ENCODE data around the gene B3GNT7.
A peak's percentile ranks its signal among the peaks of the same experiment; 100 is the strongest.
"Not testable (repeated sequence)": the region's sequence is repeated elsewhere in the genome, so short reads cannot be mapped to it uniquely, and the experiment has no call there.

The B3GNT7 gene

GRCh38 chr2:231405601-231406367, 10.3 kb downstream of the B3GNT7 start:
- DNase-seq: peak in 1 of 2 donors; percentile 40

DNA sequence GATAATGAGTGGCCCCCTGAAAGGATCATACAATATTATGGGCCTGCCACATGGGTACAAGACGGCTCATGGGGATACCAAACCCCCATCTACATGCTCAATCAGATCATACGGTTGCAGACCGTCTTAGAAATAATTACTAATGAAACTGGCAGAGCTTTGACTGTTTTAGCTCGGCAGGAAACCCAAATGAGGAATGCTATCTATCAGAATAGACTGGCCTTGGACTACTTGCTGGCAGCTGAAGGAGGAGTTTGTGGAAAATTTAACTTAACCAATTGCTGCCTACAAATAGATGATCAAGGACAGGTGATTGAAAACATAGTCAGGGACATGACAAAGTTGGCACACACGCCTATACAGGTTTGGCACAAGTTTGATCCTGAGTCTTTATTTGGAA, 12.2 kb downstream of the B3GNT7 start:
- DNase-seq: not testable (repeated sequence)

- DNase-seq: not testable (repeated sequence)
Observed at GRCh38 chr2:231408304-231408703, 12.8 kb downstream of the B3GNT7 start.

DNA sequence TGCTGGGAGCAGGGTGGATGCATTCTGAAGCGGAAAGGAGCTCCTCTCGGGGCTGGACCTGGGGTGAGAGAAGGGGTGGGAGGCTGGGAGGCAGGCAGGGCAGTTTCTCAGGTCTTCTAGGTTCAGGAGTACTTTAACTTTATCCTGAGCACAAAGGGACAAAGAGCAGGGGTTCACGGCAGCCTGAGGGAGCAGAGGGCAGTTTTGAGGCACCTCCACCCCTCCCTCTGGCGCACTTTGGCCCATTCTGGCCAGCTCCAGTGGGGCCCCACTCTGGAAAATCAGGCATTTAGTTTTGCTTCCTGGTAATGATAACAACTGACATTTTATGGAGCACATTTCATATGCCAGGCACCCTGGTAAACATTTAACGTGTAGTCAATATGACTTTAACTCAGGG, 14.3 kb downstream of the B3GNT7 start:
- DNase-seq: no peak

DNA sequence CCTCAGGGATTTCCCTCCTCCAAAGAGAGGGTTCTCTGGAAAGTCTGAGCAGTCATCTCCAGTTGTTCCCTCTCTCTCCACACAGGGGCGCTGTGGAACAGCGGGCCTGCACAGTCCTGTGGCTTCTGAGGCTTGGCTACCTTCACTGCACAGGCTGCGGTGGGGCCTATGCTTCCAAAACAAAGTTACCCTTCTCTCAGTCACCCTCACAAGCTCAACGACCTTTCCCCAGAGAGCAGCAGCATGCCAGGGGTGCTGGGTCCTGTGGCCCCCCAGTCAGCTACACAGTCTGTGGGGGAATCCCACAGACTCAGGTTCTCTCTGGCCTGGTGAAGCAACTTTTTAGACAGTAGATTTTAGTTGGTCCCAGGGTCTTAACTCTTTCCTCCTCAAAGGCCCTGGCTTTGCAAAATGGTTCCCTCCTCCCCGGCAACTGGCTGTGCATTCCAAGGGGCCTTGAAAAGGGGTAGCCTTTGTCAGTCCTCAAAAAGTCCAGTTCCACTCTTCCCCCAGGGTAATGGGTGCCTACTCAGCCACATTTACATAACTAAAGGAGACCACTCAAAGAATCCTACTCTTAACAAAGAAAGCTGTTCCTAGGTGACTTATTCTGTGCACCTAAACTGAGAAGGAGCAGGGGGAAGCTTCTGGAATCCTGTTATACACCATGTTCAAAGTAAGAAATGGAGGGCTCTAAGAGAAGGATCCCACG, 14.9 kb downstream of the B3GNT7 start:
- no peak for DNase-seq

GRCh38 chr2:231411237-231411636, 15.7 kb downstream of the B3GNT7 start:
- DNase-seq: no peak

DNA sequence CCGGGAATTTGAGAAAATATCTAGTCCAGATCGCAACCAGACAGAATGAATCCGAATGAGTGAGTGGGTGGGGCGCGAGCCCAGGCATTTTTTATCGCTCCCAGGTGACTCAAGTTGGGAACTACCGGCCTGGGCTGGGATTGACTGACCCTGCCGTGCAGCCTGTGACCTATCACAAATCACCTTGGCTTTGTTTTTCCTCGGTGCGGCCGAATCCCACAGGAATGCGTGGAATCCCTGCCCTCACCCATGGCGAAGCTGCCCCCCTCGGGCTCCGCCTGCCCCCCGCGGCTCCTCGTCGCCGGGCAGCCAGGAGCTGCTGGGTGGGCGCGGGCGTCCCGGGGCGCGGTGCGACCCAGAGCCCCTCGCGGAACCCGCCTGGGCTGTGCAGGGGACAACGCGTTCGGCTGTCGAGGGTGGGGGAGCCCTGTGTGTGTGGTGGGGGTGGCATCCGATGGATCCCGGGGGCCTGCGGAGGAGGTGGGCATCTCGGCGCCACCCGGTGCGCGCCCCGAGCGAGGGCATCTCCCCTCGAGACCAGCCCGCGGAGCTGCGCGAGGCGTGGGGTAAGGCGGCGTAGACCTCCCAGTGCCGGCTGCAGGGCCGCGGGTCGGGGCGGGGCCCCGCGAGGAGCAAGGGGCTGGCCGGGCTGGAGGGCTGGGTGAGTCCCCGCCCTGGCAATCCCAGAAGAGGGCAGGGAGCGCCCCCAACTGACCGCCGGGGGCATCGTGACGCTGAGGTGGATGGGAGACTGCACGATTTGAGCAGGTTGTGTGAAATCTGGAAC, 16.5 kb downstream of the B3GNT7 start:
- peak; percentile 74 for DNase-seq

GRCh38 chr2:231412618-231412963, 17.1 kb downstream of the B3GNT7 start:
- DNase-seq: no peak

GRCh38 chr2:231413456-231413855, 17.9 kb downstream of the B3GNT7 start:
- no peak for DNase-seq

GRCh38 chr2:231413921-231414476, 18.5 kb downstream of the B3GNT7 start:
- DNase-seq: no peak

- no peak for DNase-seq
Observed at GRCh38 chr2:231415029-231415428, 19.5 kb downstream of the B3GNT7 start.

DNA sequence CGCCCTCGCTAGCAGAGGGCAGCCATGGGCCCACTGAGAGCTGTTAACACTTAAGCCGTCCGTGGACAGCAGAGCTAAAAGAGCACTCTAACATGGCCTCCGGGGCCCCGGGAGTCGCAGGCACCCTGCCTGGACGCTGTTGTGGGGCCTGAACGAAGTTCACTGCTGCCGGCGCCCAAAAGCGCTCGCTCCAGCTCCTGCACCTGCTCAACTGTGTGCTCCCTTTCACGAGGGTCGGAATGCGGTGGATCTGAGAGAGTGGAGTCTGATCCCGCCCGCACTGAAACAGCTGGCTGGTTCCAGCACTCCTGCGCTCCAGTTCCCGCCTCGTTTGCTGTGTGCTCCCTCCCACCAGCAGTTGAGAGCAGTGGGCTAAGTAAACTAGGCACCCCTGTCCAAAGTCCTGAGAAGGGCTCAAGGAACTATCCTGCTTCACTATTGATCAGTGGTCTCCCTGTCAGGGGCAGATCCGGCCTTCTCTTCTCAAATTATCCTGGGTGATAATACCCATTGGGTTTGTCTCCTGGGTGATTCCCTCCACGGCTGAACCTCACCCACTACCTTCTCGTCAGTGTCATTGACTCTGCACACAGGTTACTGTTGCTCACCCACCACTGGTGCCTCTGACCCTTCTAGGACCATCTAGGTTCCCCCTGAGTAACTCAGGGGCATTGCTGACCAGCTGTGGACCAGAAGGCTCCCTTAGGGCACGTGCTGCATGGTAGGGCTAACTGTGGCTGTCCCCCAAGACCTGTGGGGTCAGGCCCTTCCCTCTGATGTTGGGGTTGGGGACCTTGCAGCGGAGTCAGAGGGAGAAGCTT, 23.5 kb downstream of the B3GNT7 start:
- no peak for DNase-seq

DNA sequence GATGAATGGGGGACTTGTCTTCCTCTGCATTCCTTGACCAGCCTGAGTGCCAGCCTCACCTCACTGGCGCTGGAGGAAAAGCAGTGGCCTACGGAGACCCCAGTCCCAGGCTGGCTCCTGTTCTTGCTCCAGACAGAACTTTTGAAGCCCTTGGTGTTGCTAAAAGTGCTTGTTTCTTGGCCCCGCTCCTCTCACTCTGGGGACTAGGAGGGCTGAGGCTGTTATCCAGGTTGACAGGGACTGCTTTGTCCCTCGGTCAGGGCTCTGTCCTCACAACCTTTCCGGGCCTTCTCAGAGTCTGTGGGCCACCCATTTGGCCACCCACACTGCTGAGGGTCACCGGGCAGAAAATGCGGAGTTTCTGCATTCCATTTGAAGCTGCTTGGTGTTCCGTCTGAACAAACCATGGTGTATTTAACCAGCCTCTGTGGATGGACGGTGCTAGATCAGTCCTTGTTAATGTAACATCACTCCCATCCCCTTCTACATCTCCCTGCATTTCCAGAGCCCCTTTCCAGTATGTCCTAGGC, 25.6 kb downstream of the B3GNT7 start:
- no peak for DNase-seq

DNA sequence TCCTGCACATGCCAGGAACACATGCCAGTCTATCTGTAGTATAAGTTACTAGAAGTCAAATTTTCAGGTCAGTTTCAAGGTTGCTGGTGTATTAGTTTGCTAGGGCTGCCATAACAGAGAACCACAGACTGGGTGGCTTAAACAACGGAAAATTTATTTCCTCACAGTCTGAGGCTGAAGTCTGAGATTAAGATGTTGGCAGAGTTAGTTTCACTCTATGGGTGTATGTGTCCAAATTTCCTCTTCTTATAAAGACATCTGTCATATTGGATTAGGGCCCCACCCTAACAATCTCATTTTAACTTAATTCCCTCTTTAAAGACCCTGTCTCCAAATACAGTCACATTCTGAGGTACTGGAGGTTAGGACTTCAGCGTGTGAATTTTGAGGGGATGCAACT, 26.5 kb downstream of the B3GNT7 start:
- no peak for DNase-seq

GRCh38 chr2:231423176-231423575, 27.7 kb downstream of the B3GNT7 start:
- no peak for DNase-seq

DNA sequence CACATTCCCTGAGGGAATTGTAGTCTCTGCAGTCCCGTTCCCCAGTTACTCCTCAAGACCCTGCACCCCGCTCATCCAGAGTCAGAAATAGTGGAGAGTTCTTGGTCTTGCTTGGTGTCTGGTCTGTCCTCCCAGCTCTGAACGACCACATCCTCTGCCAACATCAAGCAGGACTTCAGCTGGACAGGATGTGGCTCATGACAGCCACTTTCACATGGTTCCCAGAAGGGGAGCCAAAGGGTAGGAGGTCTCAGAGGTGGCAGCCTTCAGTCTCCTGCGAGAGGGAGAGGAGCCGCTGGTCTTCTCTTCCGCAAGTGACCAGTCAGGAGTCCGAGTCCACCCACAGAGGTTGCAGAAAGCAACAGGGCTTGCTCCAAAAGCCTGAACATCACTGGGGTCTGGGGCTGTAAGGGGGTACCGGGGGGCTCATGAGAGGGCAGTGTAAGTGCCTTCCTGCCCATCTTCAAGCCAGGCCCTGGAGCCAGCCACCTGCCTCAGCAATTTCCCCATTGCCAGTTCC, 29.8 kb downstream of the B3GNT7 start:
- DNase-seq: no peak

DNA sequence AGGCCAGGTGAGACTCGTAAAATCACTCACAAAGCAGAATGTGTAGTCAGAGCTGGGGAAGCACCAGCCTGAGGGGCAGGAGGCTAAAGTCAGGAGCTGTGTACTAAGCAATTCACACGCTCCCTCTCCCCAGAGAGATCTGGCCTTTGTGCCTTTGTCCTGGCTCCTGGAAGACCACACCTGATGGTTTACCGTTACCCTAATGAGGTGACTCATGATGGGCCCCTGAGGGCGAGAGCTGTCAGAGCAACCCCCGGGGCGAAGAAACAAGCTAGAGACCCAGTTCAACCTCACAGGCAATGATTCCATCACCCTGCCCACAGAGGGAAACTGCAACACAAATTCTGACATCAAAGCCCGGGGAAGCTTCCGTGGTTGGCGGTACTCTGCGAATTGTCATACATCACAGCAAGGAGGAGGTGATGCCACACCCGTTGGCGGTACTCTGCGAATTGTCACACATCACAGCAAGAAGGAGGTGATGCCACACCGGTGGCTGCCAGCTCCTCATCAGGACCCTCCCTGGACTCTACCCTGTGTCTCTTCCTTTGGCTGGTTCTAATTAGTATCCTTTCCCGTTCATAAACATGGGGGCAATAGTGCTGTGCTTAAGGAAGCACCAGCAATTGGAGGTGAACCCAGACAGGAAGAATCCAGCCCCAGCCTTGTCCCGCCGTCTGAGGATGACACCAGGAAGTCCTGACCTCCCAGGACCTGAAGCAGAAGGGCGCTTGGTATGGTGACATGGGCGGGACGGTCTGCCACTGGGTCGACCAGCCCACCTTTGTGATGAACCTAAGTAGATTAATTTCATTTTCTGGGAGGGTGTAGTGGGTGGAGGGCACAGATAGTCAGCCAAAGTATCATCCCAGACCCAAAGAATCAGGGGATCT, 30.5 kb downstream of the B3GNT7 start:
- DNase-seq: peak; percentile 70 to 84

DNA sequence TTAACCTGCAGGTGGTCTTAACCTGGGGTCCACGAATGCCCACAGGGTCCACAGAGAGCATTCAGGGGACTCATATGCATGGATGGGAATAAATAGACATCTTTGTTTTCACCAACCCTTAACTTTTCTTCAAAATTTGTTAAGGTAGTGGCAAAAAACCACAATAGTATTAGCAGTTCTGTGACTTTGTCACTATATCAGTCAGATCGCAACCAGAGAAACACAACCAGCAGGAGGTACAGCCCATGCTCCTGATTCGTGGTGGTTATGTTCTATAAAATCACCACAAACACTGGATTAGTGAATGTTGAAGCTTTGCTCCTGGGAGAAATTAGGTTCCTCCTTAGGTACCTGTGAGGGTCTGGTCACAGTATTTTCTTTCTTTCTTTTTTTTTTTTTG, 31.6 kb downstream of the B3GNT7 start:
- DNase-seq: no peak

GRCh38 chr2:231429152-231429551, 33.6 kb downstream of the B3GNT7 start:
- no peak for DNase-seq

- no peak for DNase-seq
Observed at GRCh38 chr2:231429901-231430300, 34.4 kb downstream of the B3GNT7 start.

- DNase-seq: not testable (repeated sequence)
Observed at GRCh38 chr2:231430437-231430836, 34.9 kb downstream of the B3GNT7 start.
